Measurements from ENCODE around the gene MGAT5B. TPM values are rescaled to one million over a fixed set of nuclear protein-coding genes. Genes with fewer than 3 reads are reported as not detected.
"Not testable (repeated sequence)": the region's sequence is repeated elsewhere in the genome, so short reads cannot be mapped to it uniquely, and the experiment has no call there.

MGAT5B gene
- total RNA-seq, 3 donors from 2014 or later = 0.17 to 0.65 (median 0.44) TPM

GRCh38 chr17:76973040-76973439 lies 104.8 kb downstream of the MGAT5B start:
- Histone ChIP-seq H3K9me3 (no peaks in the 10 kb centered on the region), H3K36me3 (ENCODE audit: low read depth) (no peaks in the 10 kb centered on the region), H3K4me1 (ENCODE audit: low read depth) (peaks cover 5% of the 10 kb centered on the region), H3K4me3 (no peak overlapping the region)
- ATAC-seq (no peak), DNase-seq (no peak)
- TF ChIP-seq CTCF (IDR thresholded peaks at IDR 0.05) = no peak
- intact Hi-C loops (cut with DNase I, micrococcal nuclease) = no loop called here

GRCh38 chr17:76974721-76975120 lies 106.5 kb downstream of the MGAT5B start:
- intact Hi-C loops (cut with DNase I, micrococcal nuclease) = no loop called here
- Histone ChIP-seq H3K4me1 (ENCODE audit: low read depth) (no peaks in the 10 kb centered on the region), H3K4me3 (no peak overlapping the region), H3K36me3 (ENCODE audit: low read depth) (no peaks in the 10 kb centered on the region), H3K9me3 (no peaks in the 10 kb centered on the region)
- no peak for TF ChIP-seq CTCF (IDR thresholded peaks at IDR 0.05)
- ATAC-seq = no peak
- no peak for DNase-seq

- intact Hi-C loops (cut with DNase I, micrococcal nuclease); ATAC-seq: not testable (repeated sequence)
These were observed 109.8 kb downstream of the MGAT5B start for GRCh38 chr17:76978050-76978449.

GRCh38 chr17:76981545-76982295 lies 113.5 kb downstream of the MGAT5B start:
- ATAC-seq = no peak
- TF ChIP-seq CTCF (IDR thresholded peaks at IDR 0.05) = no peak

More at GRCh38 chr17:76978050-76978449, 109.8 kb downstream of the MGAT5B start:
- not testable (repeated sequence) for DNase-seq; H3K9me3 ChIP-seq; H3K36me3 ChIP-seq (ENCODE audit: low read depth); H3K4me3 ChIP-seq; H3K4me1 ChIP-seq (ENCODE audit: low read depth)

GRCh38 chr17:76982408-76983074 lies 114.3 kb downstream of the MGAT5B start:
- intact Hi-C loops (cut with DNase I, micrococcal nuclease) = no loop called here
- DNase-seq (peak in 1 of 3 donors; percentile 22), ATAC-seq (peak; percentile 15)
- Histone ChIP-seq H3K9me3 (no peaks in the 10 kb centered on the region), H3K4me3 (no peak overlapping the region), H3K4me1 (ENCODE audit: low read depth) (no peaks in the 10 kb centered on the region), H3K36me3 (ENCODE audit: low read depth) (no peaks in the 10 kb centered on the region)
- no peak for TF ChIP-seq CTCF (IDR thresholded peaks at IDR 0.05)

More at GRCh38 chr17:76981545-76982295, 113.5 kb downstream of the MGAT5B start:
- intact Hi-C loops (cut with DNase I, micrococcal nuclease) = no loop called here
- H3K4me1 ChIP-seq (ENCODE audit: low read depth) = no peaks in the 10 kb centered on the region
- peak in 1 of 3 donors; percentile 8 for DNase-seq
- no peaks in the 10 kb centered on the region for H3K9me3 ChIP-seq
- H3K36me3 ChIP-seq (ENCODE audit: low read depth) = no peaks in the 10 kb centered on the region
- H3K4me3 ChIP-seq = no peak overlapping the region

GRCh38 chr17:76983075-76983775 lies 115.0 kb downstream of the MGAT5B start:
- ATAC-seq = no peak
- no peak for TF ChIP-seq CTCF (IDR thresholded peaks at IDR 0.05)
- intact Hi-C loops (cut with DNase I, micrococcal nuclease) = no loop called here
- peak in 1 of 3 donors; percentile 38 for DNase-seq
- no peak overlapping the region for H3K4me3 ChIP-seq
- no peaks in the 10 kb centered on the region for H3K4me1 ChIP-seq (ENCODE audit: low read depth)
- H3K9me3 ChIP-seq = no peaks in the 10 kb centered on the region
- no peaks in the 10 kb centered on the region for H3K36me3 ChIP-seq (ENCODE audit: low read depth)
